ENCODE data around the gene RPL13. TPM values are rescaled to one million over a fixed set of nuclear protein-coding genes. Genes with fewer than 3 reads are reported as not detected.

The RPL13 gene
- total RNA-seq, 2 experiments from 2014 or later = 4,971 to 5,051 TPM

DNA sequence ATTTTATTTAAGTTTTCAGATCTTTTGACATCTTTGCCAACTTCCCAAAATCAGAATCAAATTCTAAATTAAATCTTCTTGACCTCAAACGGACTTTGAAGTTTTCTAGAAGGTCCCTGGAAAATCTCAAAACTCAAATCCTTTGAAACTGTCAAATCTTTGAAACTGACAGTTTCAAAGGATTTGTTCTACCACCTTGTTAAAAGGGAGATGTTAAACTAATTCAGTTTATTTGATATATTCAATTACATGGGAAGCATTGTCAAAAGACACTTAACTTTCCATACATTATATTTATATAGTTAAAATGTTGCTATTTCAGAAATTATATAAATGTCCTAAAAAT, 49.6 kb downstream of the RPL13 start:
- no peaks in the 10 kb centered on the region for H3K36me3 ChIP-seq (ENCODE audit: insufficient read depth, low read length)
- TF ChIP-seq, protein P1, sequence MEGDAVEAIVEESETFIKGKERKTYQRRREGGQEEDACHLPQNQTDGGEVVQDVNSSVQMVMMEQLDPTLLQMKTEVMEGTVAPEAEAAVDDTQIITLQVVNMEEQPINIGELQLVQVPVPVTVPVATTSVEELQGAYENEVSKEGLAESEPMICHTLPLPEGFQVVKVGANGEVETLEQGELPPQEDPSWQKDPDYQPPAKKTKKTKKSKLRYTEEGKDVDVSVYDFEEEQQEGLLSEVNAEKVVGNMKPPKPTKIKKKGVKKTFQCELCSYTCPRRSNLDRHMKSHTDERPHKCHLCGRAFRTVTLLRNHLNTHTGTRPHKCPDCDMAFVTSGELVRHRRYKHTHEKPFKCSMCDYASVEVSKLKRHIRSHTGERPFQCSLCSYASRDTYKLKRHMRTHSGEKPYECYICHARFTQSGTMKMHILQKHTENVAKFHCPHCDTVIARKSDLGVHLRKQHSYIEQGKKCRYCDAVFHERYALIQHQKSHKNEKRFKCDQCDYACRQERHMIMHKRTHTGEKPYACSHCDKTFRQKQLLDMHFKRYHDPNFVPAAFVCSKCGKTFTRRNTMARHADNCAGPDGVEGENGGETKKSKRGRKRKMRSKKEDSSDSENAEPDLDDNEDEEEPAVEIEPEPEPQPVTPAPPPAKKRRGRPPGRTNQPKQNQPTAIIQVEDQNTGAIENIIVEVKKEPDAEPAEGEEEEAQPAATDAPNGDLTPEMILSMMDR (IDR thresholded peaks at IDR 0.05) = no peak
- no peaks in the 10 kb centered on the region for H3K27me3 ChIP-seq (ENCODE audit: control insufficient read depth in 1 of 2, insufficient read depth in 2 of 2, low read length in 2 of 2)
- H3K36me3 Mint-ChIP-seq (ENCODE audit: low read depth) = no peaks in the 10 kb centered on the region
- POLR2A ChIA-PET = interaction anchor here (0.7 kb wide), 1 partner anchor 577 kb away, joined by 3 read pairs; no protein-coding TSS in a partner anchor
- H3K4me1 Mint-ChIP-seq (ENCODE audit: low read depth) = no peaks in the 10 kb centered on the region
- peaks cover 0 to 4% of the 10 kb centered on the region in 2 experiments for H3K9me3 ChIP-seq (ENCODE audit: control insufficient read depth in 1 of 2, insufficient read depth in 1 of 2, low read length in 2 of 2)
- no peak overlapping the region for H3K27ac ChIP-seq (ENCODE audit: low read depth in 1 of 2, low read length in 2 of 2)
- intact Hi-C loops (cut with DNase I, micrococcal nuclease) = no loop called here
- no peaks in the 10 kb centered on the region for H3K27me3 Mint-ChIP-seq
- no peak for DNase-seq
- H3K4me3 ChIP-seq (ENCODE audit: low read length) = no peak overlapping the region
- no peak overlapping the region for H3K27ac Mint-ChIP-seq
- no peak for ATAC-seq (ENCODE audit: poor library complexity)
- H3K9me3 Mint-ChIP-seq = no peaks in the 10 kb centered on the region
- H3K4me1 ChIP-seq (ENCODE audit: insufficient read depth, low read length) = no peaks in the 10 kb centered on the region
- CTCF ChIA-PET = no interaction called here
- no peak overlapping the region for H3K4me3 Mint-ChIP-seq

DNA sequence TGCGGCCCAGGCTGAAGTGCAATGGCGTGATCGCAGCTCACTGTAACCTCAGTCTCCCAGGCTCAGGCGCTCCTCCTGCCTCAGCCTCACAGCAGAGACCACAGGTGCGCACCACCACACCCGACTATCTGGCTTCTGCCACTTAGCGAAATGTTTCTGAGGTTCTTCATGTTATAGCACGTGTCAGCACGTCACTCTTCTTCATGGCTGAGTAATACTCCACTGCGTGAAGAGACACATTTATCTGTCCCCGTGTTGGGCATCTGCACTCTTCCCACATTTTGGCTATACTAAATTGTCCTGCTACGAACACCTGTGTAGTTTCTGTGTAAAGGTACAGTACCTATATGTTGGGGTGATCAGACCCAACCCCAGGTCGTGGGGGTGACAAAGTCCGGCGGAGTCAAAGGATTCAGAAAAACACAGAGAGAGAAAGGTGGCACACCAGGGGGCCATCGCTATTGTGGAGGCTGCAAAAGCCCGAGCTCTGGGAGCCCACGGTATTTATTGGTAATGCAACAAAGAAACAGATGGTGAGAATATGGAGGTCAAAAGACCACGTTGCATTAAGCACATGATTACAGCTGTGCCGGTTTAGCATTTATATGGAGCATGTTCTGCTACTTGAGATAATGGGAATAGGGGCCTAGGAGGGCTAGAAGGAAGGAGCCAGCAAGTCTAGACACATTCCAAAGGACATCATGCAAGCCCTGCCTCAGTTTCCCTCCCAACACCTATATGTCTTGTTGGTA, 52.1 kb downstream of the RPL13 start:
- ChIA-PET CTCF (no interaction called here), POLR2A (no interaction called here)
- H3K9me3 ChIP-seq (ENCODE audit: control insufficient read depth in 1 of 2, insufficient read depth in 1 of 2, low read length in 2 of 2) = peaks cover 0 to 26% of the 10 kb centered on the region in 2 experiments
- Mint-ChIP-seq H3K9me3 (no peaks in the 10 kb centered on the region), H3K4me1 (ENCODE audit: low read depth) (peaks cover 15% of the 10 kb centered on the region), H3K27me3 (no peaks in the 10 kb centered on the region), H3K4me3 (no peak overlapping the region), H3K27ac (no peak overlapping the region), H3K36me3 (ENCODE audit: low read depth) (no peaks in the 10 kb centered on the region)
- no peak for ATAC-seq (ENCODE audit: poor library complexity)
- H3K27ac ChIP-seq (ENCODE audit: low read depth in 1 of 2, low read length in 2 of 2) = no peak overlapping the region
- H3K4me1 ChIP-seq (ENCODE audit: insufficient read depth, low read length) = peaks cover 15% of the 10 kb centered on the region
- intact Hi-C loops (cut with DNase I, micrococcal nuclease) = no loop called here
- H3K27me3 ChIP-seq (ENCODE audit: control insufficient read depth in 1 of 2, insufficient read depth in 2 of 2, low read length in 2 of 2) = no peaks in the 10 kb centered on the region
- H3K36me3 ChIP-seq (ENCODE audit: insufficient read depth, low read length) = no peaks in the 10 kb centered on the region
- TF ChIP-seq, protein P1 (IDR thresholded peaks at IDR 0.05) = no peak
- no peak overlapping the region for H3K4me3 ChIP-seq (ENCODE audit: low read length)
- no peak for DNase-seq

DNA sequence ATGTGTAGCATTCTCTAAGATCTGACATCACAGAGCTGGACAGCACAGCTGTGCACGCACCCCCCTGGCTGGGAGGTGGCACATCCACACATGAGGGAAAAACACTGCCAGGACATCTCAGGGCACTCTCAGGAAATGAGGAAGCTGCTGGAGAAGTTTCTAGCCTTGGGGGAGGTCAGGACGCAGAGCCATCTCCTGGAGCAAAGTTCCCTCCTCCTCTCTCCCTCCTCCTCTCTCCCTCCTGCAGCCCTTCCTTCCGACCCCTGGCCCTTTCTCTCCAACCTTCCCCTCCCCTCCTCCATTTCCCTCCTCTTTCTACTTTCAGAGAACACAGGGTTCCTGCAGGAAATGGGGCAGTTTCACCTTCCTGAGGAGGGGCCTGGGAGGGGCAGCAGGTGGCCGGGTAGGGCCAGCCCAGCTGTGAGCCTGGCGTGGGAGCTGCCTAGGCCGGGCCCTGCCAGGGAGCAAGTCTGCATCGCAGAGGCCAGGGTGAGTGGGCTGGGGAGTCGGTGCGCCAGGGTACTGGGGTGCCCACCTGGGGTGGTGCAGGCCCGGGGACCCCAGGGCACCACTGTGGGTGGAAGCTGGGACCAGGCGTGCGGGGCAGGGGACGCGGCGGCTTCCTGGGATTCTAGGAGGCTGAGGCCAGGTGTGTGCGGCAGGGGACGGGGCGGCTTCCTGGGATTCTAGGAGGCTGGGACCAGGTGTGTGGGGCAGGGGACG, 52.9 kb downstream of the RPL13 start, which contains the start of gene DPEP1:
TSS of gene DPEP1 (plus strand) at position 412 of the 723 bp plus-strand sequence. CDS start 16,769 bp downstream, outside the sequence.
- ChIA-PET POLR2A (no interaction called here), CTCF (no interaction called here)
- H3K27ac Mint-ChIP-seq = no peak within 1 kb of the TSS

More for the DNA sequence above, 52.9 kb downstream of the RPL13 start, which contains the start of gene DPEP1:
- Histone ChIP-seq H3K4me3 (ENCODE audit: low read length) (no peak within 1 kb of the TSS), H3K9me3 (ENCODE audit: control insufficient read depth in 1 of 2, insufficient read depth in 1 of 2, low read length in 2 of 2) (peaks cover 0 to 26% of the 10 kb centered on the region in 2 experiments), H3K36me3 (ENCODE audit: insufficient read depth, low read length) (no peaks in the 10 kb centered on the region), H3K4me1 (ENCODE audit: insufficient read depth, low read length) (peaks cover 15% of the 10 kb centered on the region), H3K27ac (ENCODE audit: low read depth in 1 of 2, low read length in 2 of 2) (no peak within 1 kb of the TSS), H3K27me3 (ENCODE audit: control insufficient read depth in 1 of 2, insufficient read depth in 2 of 2, low read length in 2 of 2) (no peaks in the 10 kb centered on the region)
- H3K36me3 Mint-ChIP-seq (ENCODE audit: low read depth) = no peaks in the 10 kb centered on the region
- DNase-seq = no peak
- H3K4me1 Mint-ChIP-seq (ENCODE audit: low read depth) = peaks cover 15% of the 10 kb centered on the region
- intact Hi-C loops (cut with DNase I, micrococcal nuclease) = no loop called here
- H3K27me3 Mint-ChIP-seq = no peaks in the 10 kb centered on the region
- no peak for ATAC-seq (ENCODE audit: poor library complexity)
- H3K4me3 Mint-ChIP-seq = no peak within 1 kb of the TSS
- TF ChIP-seq, protein P1 (IDR thresholded peaks at IDR 0.05) = no peak
- H3K9me3 Mint-ChIP-seq = no peaks in the 10 kb centered on the region
